ENCODE data around the gene ATP11A. TPM values are rescaled to one million over a fixed set of nuclear protein-coding genes. Genes with fewer than 3 reads are reported as not detected.

The ATP11A gene
- total and polyA plus RNA-seq, 10 of the 15 experiments (the other 5 are each of a cell fraction or from before 2014, with no cell fraction given), result 1.4 to 69.6 (median 14.4) TPM

- H4K20me1 ChIP-seq (ENCODE audit: control insufficient read depth, insufficient read depth), result no peaks in the 10 kb centered on the region
- no peak overlapping the region for H3K4me3 ChIP-seq
- intact Hi-C loops (cut with micrococcal nuclease; ENCODE audit: unreplicated experiment), result no loop called here
- no peaks in the 10 kb centered on the region for H3K79me2 ChIP-seq (ENCODE audit: control insufficient read depth, insufficient read depth, low read length)
- no peak overlapping the region for H2AFZ ChIP-seq (ENCODE audit: control insufficient read depth, low read depth, low read length)
- peaks cover 12 to 25% of the 10 kb centered on the region in 2 experiments for H3K36me3 ChIP-seq (ENCODE audit: control insufficient read depth in 2 of 2, insufficient read depth in 2 of 2, low read length in 1 of 2)
- in situ Hi-C loops (cut with MboI), result no loop called here
- H3K27me3 ChIP-seq (replicated peaks in 1 of 2; ENCODE audit: control insufficient read depth in 2 of 2, insufficient read depth in 2 of 2, low read length in 1 of 2), result no peaks in the 10 kb centered on the region
- ATAC-seq (no peak), FAIRE-seq (no peak), DNase-seq (ENCODE audit: low read depth, low spot score) (no peak)
- ChIA-PET CTCF (no interaction called here), POLR2A (no interaction called here), RAD21 (ENCODE audit: unreplicated experiment) (no interaction called here), SMC1A (ENCODE audit: uncharacterized antibody, unreplicated experiment) (no interaction called here)
- no peak for TF ChIP-seq BACH1 (IDR thresholded peaks at IDR 0.05; ENCODE audit: borderline replicate concordance)
- TF ChIP-seq MTA2 (IDR thresholded peaks at IDR 0.05; ENCODE audit: low read depth), result no peak
- TF ChIP-seq HDAC2 (IDR thresholded peaks at IDR 0.05), result no peak
- TF ChIP-seq STAT3 (IDR thresholded peaks at IDR 0.05; ENCODE audit: low read depth, low read length), result no peak
- no peak for TF ChIP-seq YBX1 (IDR thresholded peaks at IDR 0.05)
- TF ChIP-seq RAD51 (IDR thresholded peaks at IDR 0.05), result no peak
- TF ChIP-seq ZBTB4 (CRISPR knock-in tag; IDR thresholded peaks at IDR 0.05), result no peak
- TF ChIP-seq CREB1 (IDR thresholded peaks at IDR 0.05; ENCODE audit: low read depth), result no peak
- no peak for TF ChIP-seq NFYA (IDR thresholded peaks at IDR 0.05; ENCODE audit: borderline replicate concordance, low read depth, low read length)
- TF ChIP-seq SUPT20H (IDR thresholded peaks at IDR 0.05; ENCODE audit: borderline replicate concordance, control insufficient read depth, low read depth, low read length), result no peak
- no peak for TF ChIP-seq IRF4 (IDR thresholded peaks at IDR 0.05; ENCODE audit: low read depth, low read length)
- no peak overlapping the region for H3K4me2 ChIP-seq (ENCODE audit: control insufficient read depth, insufficient read depth)
- H3K27ac ChIP-seq (ENCODE audit: control insufficient read depth, insufficient read depth), result no peak overlapping the region
- H3K9me3 ChIP-seq (replicated peaks; ENCODE audit: control insufficient read depth, insufficient read depth, low read length), result no peaks in the 10 kb centered on the region
- no TSS peak for BruUV-seq (replicated peaks)
- peaks cover under 1% of the 10 kb centered on the region; the same call in 1 of the 2 replicates for H3K4me1 ChIP-seq (ENCODE audit: control insufficient read depth, insufficient read depth, low read length)
- H3K9ac ChIP-seq (ENCODE audit: control insufficient read depth, insufficient read depth, low read length), result no peak overlapping the region
- 96% methylated on average over 25 of the region's 25 CpGs for WGBS (ENCODE audit: insufficient coverage, insufficient replicate concordance, low lambda C conversion rate, missing lambda C conversion rate)
These were observed 143.9 kb downstream of the ATP11A start for GRCh38 chr13:112833551-112834257.

All from GM12878 (cell line).